AG04450 (cell line): Measurements from ENCODE around the gene CGNL1. TPM values are rescaled to one million over a fixed set of nuclear protein-coding genes. Genes with fewer than 3 reads are reported as not detected.

ENCODE experiments used
- CTCF ChIA-PET: fragments of 300-600, 350-600 bp; formaldehyde crosslinking; extraction: SDS; loops from one replicate; lab custom pipeline; 2022; ENCODE audit warnings: antibody characterized with exemption, inconsistent platforms; lab: Charles Lee
- POLR2A ChIA-PET: fragments of 350-600 bp; formaldehyde crosslinking; extraction: SDS; loops from one replicate; lab custom pipeline; 2021; ENCODE audit warnings: antibody characterized with exemption, inconsistent platforms; lab: Yijun Ruan, JAX
- DNase-seq: peaks from one replicate; pipeline ENCODE4 v3.0.0-alpha.2; 2011; ENCODE audit warnings: low read depth, low spot score
- H3K27ac ChIP-seq: one replicate; pipeline ENCODE4 v1.5.1; 2012; ENCODE audit warnings: low read depth, low read length, control low read depth
- H3K27me3 ChIP-seq: one replicate; pipeline ENCODE4 v1.6.0; 2012; ENCODE audit warnings: low read length; ENCODE audit not compliant: control insufficient read depth, insufficient read depth
- H3K4me3 ChIP-seq: 2 replicates; pipeline ENCODE4 v1.5.1; 2011; ENCODE audit warnings: mild to moderate bottlenecking, low read depth, low read length, control low read depth
- H3K9me3 ChIP-seq: 2 replicates; pipeline ENCODE4 v1.5.1; 2012; ENCODE audit warnings: low read length; ENCODE audit not compliant: control insufficient read depth, insufficient read depth
- polyA plus RNA-seq: library from polyadenylated mRNA; depleted of rRNA; stranded (reverse); fragments of >200 nt; gene quantifications from 2 replicates; pipeline ENCODE4 v1.2.3, GENCODE V29; 2011
- TF ChIP-seq, protein P1 (sequence below): IDR thresholded peaks from 2 replicates; pipeline ENCODE4 v1.5.1; 2011; ENCODE audit warnings: low read depth, low read length, control low read depth, inconsistent platforms

CGNL1 gene
- polyA plus RNA-seq, 1 experiment = 0.25 TPM

DNA sequence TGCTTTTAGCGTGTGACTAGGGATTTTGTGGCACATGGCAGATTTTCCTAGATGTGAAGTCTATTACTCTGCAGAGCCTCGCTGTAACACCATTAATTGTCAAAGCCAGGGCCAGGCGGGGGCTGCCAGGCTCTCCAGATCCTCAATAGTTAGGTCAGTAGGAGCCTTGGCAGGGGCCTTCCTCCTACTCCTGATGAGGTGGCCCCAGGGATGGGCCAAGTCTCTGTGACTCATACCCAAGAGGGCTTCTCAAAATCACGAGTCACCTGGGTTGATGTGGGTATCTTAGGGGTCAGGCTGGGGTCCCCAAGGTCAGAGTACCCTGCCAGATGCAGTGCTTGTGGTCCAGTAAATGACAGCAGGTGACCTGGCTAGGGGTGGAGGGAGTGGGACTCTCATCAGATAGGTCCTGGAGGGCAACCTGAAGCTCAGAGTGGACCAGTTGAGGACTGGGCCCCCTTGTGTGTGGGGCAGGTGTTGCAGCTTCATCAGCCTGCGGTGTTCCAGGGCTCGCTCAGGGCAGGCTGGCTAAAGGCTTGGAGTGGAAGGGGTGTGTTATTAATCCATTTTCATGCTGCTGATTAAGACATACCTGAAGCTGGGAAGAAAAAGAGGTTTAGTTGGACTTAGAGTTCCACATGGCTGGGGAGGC, 126.9 kb downstream of the CGNL1 start:
- Histone ChIP-seq H3K27ac (no peak overlapping the region), H3K9me3 (no peaks in the 10 kb centered on the region), H3K27me3 (no peaks in the 10 kb centered on the region), H3K4me3 (no peak overlapping the region)
- ChIA-PET POLR2A (no interaction called here), CTCF (interaction anchor here (0.6 kb wide), 1 partner anchor 783 kb away, joined by 3 read pairs; no protein-coding TSS in a partner anchor)
- DNase-seq = no peak
- TF ChIP-seq, protein P1, sequence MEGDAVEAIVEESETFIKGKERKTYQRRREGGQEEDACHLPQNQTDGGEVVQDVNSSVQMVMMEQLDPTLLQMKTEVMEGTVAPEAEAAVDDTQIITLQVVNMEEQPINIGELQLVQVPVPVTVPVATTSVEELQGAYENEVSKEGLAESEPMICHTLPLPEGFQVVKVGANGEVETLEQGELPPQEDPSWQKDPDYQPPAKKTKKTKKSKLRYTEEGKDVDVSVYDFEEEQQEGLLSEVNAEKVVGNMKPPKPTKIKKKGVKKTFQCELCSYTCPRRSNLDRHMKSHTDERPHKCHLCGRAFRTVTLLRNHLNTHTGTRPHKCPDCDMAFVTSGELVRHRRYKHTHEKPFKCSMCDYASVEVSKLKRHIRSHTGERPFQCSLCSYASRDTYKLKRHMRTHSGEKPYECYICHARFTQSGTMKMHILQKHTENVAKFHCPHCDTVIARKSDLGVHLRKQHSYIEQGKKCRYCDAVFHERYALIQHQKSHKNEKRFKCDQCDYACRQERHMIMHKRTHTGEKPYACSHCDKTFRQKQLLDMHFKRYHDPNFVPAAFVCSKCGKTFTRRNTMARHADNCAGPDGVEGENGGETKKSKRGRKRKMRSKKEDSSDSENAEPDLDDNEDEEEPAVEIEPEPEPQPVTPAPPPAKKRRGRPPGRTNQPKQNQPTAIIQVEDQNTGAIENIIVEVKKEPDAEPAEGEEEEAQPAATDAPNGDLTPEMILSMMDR = peak; percentile 13; the same call in 1 of the 2 replicates

- Histone ChIP-seq H3K27ac (no peak overlapping the region), H3K4me3 (no peak overlapping the region), H3K27me3 (no peaks in the 10 kb centered on the region), H3K9me3 (no peaks in the 10 kb centered on the region)
- ChIA-PET CTCF (interaction anchor here (0.6 to 1.4 kb wide), 3 partner anchors 23 to 784 kb away, joined by 3 to 7 read pairs (median 6); no protein-coding TSS in a partner anchor), POLR2A (no interaction called here)
- TF ChIP-seq, protein P1 = no peak
- no peak for DNase-seq
These were observed 127.8 kb downstream of the CGNL1 start for GRCh38 chr15:57503911-57504598.

GRCh38 chr15:57504599-57504940, 128.3 kb downstream of the CGNL1 start:
- ChIA-PET POLR2A (no interaction called here), CTCF (interaction anchor here (1.0 to 1.4 kb wide), 2 partner anchors 23 to 163 kb away, joined by 6 to 7 read pairs; no protein-coding TSS in a partner anchor)
- no peak overlapping the region for H3K4me3 ChIP-seq
- TF ChIP-seq, protein P1 = no peak
- DNase-seq = no peak
- H3K27ac ChIP-seq = no peak overlapping the region
- H3K27me3 ChIP-seq = no peaks in the 10 kb centered on the region
- H3K9me3 ChIP-seq = no peaks in the 10 kb centered on the region

DNA sequence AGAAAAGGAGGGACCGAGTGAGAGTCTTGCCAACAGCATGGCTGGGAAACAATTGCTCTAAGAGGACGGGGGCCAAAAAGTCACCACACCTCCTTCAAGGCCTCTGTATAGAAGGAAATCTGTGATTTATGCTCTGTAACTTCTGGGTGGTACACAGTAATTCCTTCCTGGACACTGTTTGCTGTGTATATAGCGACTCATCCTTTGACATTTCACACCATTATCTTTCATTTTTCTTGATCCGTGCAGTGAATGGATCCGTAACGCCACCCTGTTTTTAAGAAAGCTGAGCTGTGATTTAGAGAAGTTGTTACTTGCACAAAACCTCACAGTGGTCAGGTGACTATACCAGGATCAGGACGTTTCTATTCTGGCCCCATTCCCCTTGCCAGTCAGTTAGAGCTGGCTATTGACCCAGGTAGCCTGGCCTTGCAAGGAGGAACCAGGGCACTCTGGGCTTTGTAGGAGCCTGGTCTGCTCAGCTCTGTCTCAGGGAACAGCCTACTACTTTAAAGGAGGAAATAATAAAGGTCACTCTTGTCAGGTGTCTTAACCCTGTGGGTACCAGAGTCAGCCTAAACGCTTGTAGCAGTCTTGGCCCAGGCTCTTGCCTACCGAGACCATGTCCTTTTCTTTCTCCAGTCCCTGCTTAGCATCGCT, 128.9 kb downstream of the CGNL1 start:
- Histone ChIP-seq H3K4me3 (no peak overlapping the region), H3K27me3 (no peaks in the 10 kb centered on the region), H3K27ac (no peak overlapping the region), H3K9me3 (no peaks in the 10 kb centered on the region)
- TF ChIP-seq, protein P1 = no peak
- CTCF ChIA-PET = interaction anchor here (1.4 kb wide), 2 partner anchors 22 to 165 kb away, joined by 5 to 6 read pairs; no protein-coding TSS in a partner anchor
- POLR2A ChIA-PET = no interaction called here
- no peak for DNase-seq
